HEK293 (cell line): ENCODE measurements around the gene LRP5.

ENCODE experiments used
- CTCF ChIA-PET: fragments of 350-600 bp; formaldehyde crosslinking; extraction: SDS; loops from one replicate; lab custom pipeline; 2021; ENCODE audit warnings: antibody characterized with exemption; lab: Yijun Ruan, JAX
- POLR2A ChIA-PET: fragments of 300-600 bp; formaldehyde crosslinking; extraction: SDS; loops from one replicate; lab custom pipeline; 2020; ENCODE audit warnings: antibody characterized with exemption, inconsistent platforms; lab: Yijun Ruan, JAX
- H3K27ac ChIP-seq: fragments of 200-500 bp; sonication (Bioruptor generic); 2 replicates; pipeline ENCODE4 v1.5.1; 2014; ENCODE audit warnings: low read depth, low read length, control low read depth, inconsistent platforms; ENCODE audit errors: extremely low read depth
- H3K36me3 ChIP-seq, 2 experiments: fragments of 200-500 bp in 1 of 2; sonication (Bioruptor generic) in 1 of 2; 1 replicate in 1 of 2; 2 replicates in 1 of 2; pipeline ENCODE4 v1.5.1; 2014 to 2017; ENCODE audit warnings: inconsistent platforms in 2 of 2, low read length in 2 of 2; ENCODE audit not compliant: control insufficient read depth in 2 of 2, insufficient read depth in 1 of 2
- H3K4me1 ChIP-seq: fragments of 200-500 bp; sonication (Bioruptor generic); 2 replicates; pipeline ENCODE4 v1.5.1; 2014; ENCODE audit warnings: mild to moderate bottlenecking, low read length, inconsistent platforms; ENCODE audit not compliant: control insufficient read depth, insufficient read depth
- H3K4me3 ChIP-seq: 2 replicates; pipeline ENCODE4 v1.5.1; 2011; ENCODE audit warnings: low read depth, mild to moderate bottlenecking, control low read depth, low read length, moderate library complexity
- H3K9me3 ChIP-seq: fragments of 200-500 bp; sonication (Bioruptor generic); 2 replicates; pipeline ENCODE4 v1.5.1; 2014; ENCODE audit warnings: low read depth, low read length, inconsistent platforms; ENCODE audit not compliant: control insufficient read depth, insufficient read depth
- GLI2 ChIP-seq: fragments of 450-650 bp; formaldehyde crosslinking; IDR thresholded peaks from 2 replicates; pipeline ENCODE4; 2017; ENCODE audit warnings: missing biosample characterization, missing genetic modification characterization, low read depth, borderline replicate concordance
- IKZF3 ChIP-seq: fragments of 450-650 bp; IDR thresholded peaks from 2 replicates; pipeline ENCODE4 v1.5.0; 2018; ENCODE audit warnings: missing biosample characterization, mild to moderate bottlenecking, missing genetic modification characterization, moderate library complexity
- ZBTB20 ChIP-seq: fragments of 450-650 bp; formaldehyde crosslinking; IDR thresholded peaks from 2 replicates; pipeline ENCODE4 v1.5.1; 2016; ENCODE audit warnings: missing biosample characterization, missing genetic modification characterization
- ZEB2 ChIP-seq: fragments of 450-650 bp; formaldehyde crosslinking; IDR thresholded peaks from 2 replicates; pipeline ENCODE4 v1.5.1; 2016; ENCODE audit warnings: missing biosample characterization, missing genetic modification characterization
- ZNF114 ChIP-seq: fragments of 450-650 bp; formaldehyde crosslinking; IDR thresholded peaks from 2 replicates; pipeline ENCODE4 v1.5.0; 2017; ENCODE audit warnings: missing biosample characterization, missing genetic modification characterization
- ZNF184 ChIP-seq: fragments of 450-650 bp; IDR thresholded peaks from 2 replicates; pipeline ENCODE4 v1.5.1; 2018; ENCODE audit warnings: missing biosample characterization, mild to moderate bottlenecking, missing genetic modification characterization
- ZNF341 ChIP-seq: fragments of 450-650 bp; formaldehyde crosslinking; IDR thresholded peaks from 2 replicates; pipeline ENCODE4; 2016; ENCODE audit warnings: low read depth, missing biosample characterization, missing genetic modification characterization
- ZNF426 ChIP-seq: fragments of 450-650 bp; formaldehyde crosslinking; IDR thresholded peaks from 2 replicates; pipeline ENCODE4 v1.5.1; 2017; ENCODE audit warnings: missing biosample characterization, missing genetic modification characterization, mild to moderate bottlenecking, inconsistent platforms, moderate library complexity
- ZNF768 ChIP-seq: fragments of 450-650 bp; formaldehyde crosslinking; IDR thresholded peaks from 2 replicates; pipeline ENCODE4 v1.5.1; 2018; ENCODE audit warnings: missing biosample characterization, mild to moderate bottlenecking, missing genetic modification characterization
- ZSCAN30 ChIP-seq: fragments of 450-650 bp; IDR thresholded peaks from 2 replicates; pipeline ENCODE4 v1.5.1; 2018; ENCODE audit warnings: missing biosample characterization, mild to moderate bottlenecking, missing genetic modification characterization, moderate library complexity
- ZXDB ChIP-seq: fragments of 450-650 bp; formaldehyde crosslinking; IDR thresholded peaks from 2 replicates; pipeline ENCODE4 v1.5.1; 2016; ENCODE audit warnings: missing biosample characterization, missing genetic modification characterization
- TF ChIP-seq, protein P1 (sequence below): fragments of 450-650 bp; IDR thresholded peaks from 2 replicates; pipeline ENCODE4 v1.5.1; 2018; ENCODE audit warnings: missing biosample characterization, mild to moderate bottlenecking, missing genetic modification characterization
- TF ChIP-seq, protein P2 (sequence below): fragments of 450-650 bp; formaldehyde crosslinking; IDR thresholded peaks from 2 replicates; pipeline ENCODE4 v1.5.1; 2016; ENCODE audit warnings: missing biosample characterization, missing genetic modification characterization
- TF ChIP-seq, protein P3 (sequence below): fragments of 450-650 bp; formaldehyde crosslinking; IDR thresholded peaks from 2 replicates; pipeline ENCODE4 v1.5.1; 2016; ENCODE audit warnings: missing biosample characterization, missing genetic modification characterization
- TF ChIP-seq, protein P4 (sequence below): fragments of 450-650 bp; formaldehyde crosslinking; IDR thresholded peaks from 2 replicates; pipeline ENCODE4 v1.5.1; 2016; ENCODE audit warnings: missing biosample characterization, missing genetic modification characterization, low read depth
- TF ChIP-seq, protein P5 (sequence below): fragments of 450-650 bp; formaldehyde crosslinking; IDR thresholded peaks from 2 replicates; pipeline ENCODE4 v1.5.1; 2016; ENCODE audit warnings: missing biosample characterization, missing genetic modification characterization
- TF ChIP-seq, protein P6 (sequence below): fragments of 450-650 bp; formaldehyde crosslinking; IDR thresholded peaks from 2 replicates; pipeline ENCODE4 v1.5.1; 2017; ENCODE audit warnings: missing biosample characterization, missing genetic modification characterization

The LRP5 gene

DNA sequence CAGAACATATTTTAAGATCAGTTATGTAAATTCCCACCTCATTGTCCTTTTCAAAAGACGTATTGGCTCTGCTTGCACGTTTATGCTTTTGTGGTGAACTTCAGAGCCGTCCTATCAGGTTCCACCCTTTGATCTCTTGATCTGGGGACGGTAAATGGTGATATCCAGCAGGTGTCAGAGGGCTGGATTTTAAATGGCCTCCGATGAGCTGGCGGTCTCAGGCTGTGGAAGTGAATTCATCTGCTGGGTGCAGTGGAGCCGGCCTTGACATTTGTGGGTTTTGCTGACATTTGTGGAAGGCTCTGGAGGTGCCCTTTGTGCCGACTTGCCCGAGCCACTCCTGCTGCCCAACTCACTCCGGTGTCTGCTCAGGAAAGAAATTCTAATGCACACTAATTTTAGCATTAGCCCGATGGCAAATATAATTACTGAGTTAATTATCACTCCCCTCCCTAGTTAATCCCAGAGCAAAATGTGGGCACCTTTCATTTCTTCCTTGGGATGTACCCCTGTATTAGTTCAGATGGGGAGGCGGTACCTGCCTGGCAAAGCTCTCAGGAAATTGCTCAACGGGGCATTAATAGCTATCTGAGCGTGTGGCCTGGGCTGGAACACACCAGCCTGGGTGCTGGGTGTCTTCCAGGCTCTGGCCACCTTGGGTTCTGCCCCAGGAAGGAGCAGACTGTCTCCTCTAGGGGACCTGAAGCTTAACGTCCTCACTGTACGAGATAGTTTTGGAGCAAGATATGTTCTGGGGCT, 9.1 kb downstream of the LRP5 start:
- H3K27ac ChIP-seq = no peak overlapping the region
- no peaks in the 10 kb centered on the region for H3K4me1 ChIP-seq
- POLR2A ChIA-PET = interaction anchor here (0.5 kb wide), 1 partner anchor 30 kb away, joined by 3 read pairs; no protein-coding TSS in a partner anchor
- H3K9me3 ChIP-seq = no peaks in the 10 kb centered on the region
- CTCF ChIA-PET = interaction anchor here (0.7 to 0.9 kb wide), 2 partner anchors 51 to 76 kb away, joined by 3 to 4 read pairs; no protein-coding TSS in a partner anchor
- no peaks in the 10 kb centered on the region; a peak in 1 of 3 replicates for H3K36me3 ChIP-seq
- no peak for TF ChIP-seq ZNF114 (tag by site-specific recombination)
- no peak for TF ChIP-seq IKZF3 (tag by site-specific recombination)
- no peak for TF ChIP-seq ZSCAN30 (tag by site-specific recombination)
- no peak for TF ChIP-seq ZNF184 (tag by site-specific recombination)
- TF ChIP-seq ZBTB20 (tag by site-specific recombination) = no peak
- TF ChIP-seq, protein P1, sequence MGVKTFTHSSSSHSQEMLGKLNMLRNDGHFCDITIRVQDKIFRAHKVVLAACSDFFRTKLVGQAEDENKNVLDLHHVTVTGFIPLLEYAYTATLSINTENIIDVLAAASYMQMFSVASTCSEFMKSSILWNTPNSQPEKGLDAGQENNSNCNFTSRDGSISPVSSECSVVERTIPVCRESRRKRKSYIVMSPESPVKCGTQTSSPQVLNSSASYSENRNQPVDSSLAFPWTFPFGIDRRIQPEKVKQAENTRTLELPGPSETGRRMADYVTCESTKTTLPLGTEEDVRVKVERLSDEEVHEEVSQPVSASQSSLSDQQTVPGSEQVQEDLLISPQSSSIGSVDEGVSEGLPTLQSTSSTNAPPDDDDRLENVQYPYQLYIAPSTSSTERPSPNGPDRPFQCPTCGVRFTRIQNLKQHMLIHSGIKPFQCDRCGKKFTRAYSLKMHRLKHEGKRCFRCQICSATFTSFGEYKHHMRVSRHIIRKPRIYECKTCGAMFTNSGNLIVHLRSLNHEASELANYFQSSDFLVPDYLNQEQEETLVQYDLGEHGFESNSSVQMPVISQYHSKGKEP (tag by site-specific recombination) = no peak
- TF ChIP-seq ZXDB = no peak
- TF ChIP-seq, protein P2, sequence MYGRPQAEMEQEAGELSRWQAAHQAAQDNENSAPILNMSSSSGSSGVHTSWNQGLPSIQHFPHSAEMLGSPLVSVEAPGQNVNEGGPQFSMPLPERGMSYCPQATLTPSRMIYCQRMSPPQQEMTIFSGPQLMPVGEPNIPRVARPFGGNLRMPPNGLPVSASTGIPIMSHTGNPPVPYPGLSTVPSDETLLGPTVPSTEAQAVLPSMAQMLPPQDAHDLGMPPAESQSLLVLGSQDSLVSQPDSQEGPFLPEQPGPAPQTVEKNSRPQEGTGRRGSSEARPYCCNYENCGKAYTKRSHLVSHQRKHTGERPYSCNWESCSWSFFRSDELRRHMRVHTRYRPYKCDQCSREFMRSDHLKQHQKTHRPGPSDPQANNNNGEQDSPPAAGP (tag by site-specific recombination) = no peak
- no peak for TF ChIP-seq ZNF768
- TF ChIP-seq, all 188 proteins: peak for 0
- no peak overlapping the region for H3K4me3 ChIP-seq

DNA sequence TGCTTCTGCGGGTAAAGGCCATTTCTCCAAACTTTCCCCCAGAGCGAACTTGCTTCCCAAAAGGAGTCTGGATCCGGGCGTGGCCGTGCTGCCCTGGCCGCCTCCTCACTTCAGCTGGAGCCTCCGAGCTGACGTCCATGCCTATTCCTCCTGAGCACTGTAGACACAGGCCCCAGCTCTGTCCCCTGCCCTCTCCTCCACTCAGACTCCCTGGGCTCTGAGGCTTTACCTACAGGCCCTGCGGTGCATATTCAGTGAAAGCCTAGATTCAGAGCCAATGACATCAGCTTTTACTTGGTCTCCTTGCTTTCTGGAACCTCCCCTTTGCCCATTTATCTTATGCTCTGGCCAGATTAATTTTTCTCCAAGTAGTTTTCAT, 9.7 kb downstream of the LRP5 start:
- H3K9me3 ChIP-seq = no peaks in the 10 kb centered on the region
- ChIA-PET CTCF (interaction anchor here (0.7 kb wide), 1 partner anchor 76 kb away, joined by 4 read pairs; no protein-coding TSS in a partner anchor), POLR2A (interaction anchor here (0.5 kb wide), 1 partner anchor 30 kb away, joined by 3 read pairs; no protein-coding TSS in a partner anchor)
- H3K4me1 ChIP-seq = no peaks in the 10 kb centered on the region
- TF ChIP-seq GLI2 (tag by site-specific recombination) (no peak), ZNF341 (tag by site-specific recombination) (no peak), ZEB2 (tag by site-specific recombination) (no peak), ZNF426 (tag by site-specific recombination) (no peak)
- TF ChIP-seq, protein P3, sequence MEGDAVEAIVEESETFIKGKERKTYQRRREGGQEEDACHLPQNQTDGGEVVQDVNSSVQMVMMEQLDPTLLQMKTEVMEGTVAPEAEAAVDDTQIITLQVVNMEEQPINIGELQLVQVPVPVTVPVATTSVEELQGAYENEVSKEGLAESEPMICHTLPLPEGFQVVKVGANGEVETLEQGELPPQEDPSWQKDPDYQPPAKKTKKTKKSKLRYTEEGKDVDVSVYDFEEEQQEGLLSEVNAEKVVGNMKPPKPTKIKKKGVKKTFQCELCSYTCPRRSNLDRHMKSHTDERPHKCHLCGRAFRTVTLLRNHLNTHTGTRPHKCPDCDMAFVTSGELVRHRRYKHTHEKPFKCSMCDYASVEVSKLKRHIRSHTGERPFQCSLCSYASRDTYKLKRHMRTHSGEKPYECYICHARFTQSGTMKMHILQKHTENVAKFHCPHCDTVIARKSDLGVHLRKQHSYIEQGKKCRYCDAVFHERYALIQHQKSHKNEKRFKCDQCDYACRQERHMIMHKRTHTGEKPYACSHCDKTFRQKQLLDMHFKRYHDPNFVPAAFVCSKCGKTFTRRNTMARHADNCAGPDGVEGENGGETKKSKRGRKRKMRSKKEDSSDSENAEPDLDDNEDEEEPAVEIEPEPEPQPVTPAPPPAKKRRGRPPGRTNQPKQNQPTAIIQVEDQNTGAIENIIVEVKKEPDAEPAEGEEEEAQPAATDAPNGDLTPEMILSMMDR (tag by site-specific recombination) = no peak
- TF ChIP-seq, protein P4, sequence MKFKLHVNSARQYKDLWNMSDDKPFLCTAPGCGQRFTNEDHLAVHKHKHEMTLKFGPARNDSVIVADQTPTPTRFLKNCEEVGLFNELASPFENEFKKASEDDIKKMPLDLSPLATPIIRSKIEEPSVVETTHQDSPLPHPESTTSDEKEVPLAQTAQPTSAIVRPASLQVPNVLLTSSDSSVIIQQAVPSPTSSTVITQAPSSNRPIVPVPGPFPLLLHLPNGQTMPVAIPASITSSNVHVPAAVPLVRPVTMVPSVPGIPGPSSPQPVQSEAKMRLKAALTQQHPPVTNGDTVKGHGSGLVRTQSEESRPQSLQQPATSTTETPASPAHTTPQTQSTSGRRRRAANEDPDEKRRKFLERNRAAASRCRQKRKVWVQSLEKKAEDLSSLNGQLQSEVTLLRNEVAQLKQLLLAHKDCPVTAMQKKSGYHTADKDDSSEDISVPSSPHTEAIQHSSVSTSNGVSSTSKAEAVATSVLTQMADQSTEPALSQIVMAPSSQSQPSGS (tag by site-specific recombination) = no peak
- TF ChIP-seq, protein P5, sequence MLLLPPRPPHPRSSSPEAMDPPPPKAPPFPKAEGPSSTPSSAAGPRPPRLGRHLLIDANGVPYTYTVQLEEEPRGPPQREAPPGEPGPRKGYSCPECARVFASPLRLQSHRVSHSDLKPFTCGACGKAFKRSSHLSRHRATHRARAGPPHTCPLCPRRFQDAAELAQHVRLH (tag by site-specific recombination) = no peak
- TF ChIP-seq, protein P6, sequence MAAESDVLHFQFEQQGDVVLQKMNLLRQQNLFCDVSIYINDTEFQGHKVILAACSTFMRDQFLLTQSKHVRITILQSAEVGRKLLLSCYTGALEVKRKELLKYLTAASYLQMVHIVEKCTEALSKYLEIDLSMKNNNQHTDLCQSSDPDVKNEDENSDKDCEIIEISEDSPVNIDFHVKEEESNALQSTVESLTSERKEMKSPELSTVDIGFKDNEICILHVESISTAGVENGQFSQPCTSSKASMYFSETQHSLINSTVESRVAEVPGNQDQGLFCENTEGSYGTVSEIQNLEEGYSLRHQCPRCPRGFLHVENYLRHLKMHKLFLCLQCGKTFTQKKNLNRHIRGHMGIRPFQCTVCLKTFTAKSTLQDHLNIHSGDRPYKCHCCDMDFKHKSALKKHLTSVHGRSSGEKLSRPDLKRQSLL = no peak
- H3K4me3 ChIP-seq = no peak overlapping the region
- no peak overlapping the region for H3K27ac ChIP-seq
- H3K36me3 ChIP-seq = no peaks in the 10 kb centered on the region; a peak in 1 of 3 replicates
